Measurements from ENCODE around the gene ADA.

Gene ADA

DNA sequence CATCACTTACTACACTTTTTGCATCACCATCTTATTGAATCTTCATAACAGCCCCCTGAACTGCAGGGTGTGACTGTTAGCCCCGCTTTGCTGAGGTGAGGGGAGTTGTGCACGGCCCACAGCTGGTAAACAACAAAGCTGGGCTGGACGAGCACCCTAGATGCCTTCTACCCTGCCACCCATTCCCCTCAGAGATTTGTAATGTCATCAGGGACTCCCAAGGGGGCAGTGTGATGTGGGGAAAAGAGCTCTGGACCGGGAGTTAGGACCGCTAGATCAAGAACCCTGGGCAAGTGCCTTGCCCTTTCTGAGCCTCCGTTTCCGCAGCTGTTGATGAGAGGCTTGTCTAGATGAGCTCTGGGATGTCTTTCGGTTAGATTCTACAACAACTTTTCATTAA, 48.2 kb downstream of the ADA start:
- Histone ChIP-seq H3K27ac (ENCODE audit: low read depth, low read length) (no peak overlapping the region), H4K20me1 (ENCODE audit: control insufficient read depth, insufficient read depth, low read depth, low read length) (no peaks in the 10 kb centered on the region), H3K4me3 (ENCODE audit: low read length) (no peak overlapping the region), H3K9me2 (replicated peaks; ENCODE audit: control insufficient read depth, low read length) (no peaks in the 10 kb centered on the region), H3K9me3 (ENCODE audit: control insufficient read depth, insufficient read depth, low read length) (no peaks in the 10 kb centered on the region), H3K27me3 (ENCODE audit: control insufficient read depth, low read length) (no peaks in the 10 kb centered on the region), H3F3A (ENCODE audit: control insufficient read depth, insufficient read depth) (peaks cover 8% of the 10 kb centered on the region), H3K79me2 (ENCODE audit: control insufficient read depth, low read length) (peaks cover 34% of the 10 kb centered on the region), H3K36me3 (ENCODE audit: control insufficient read depth, low read length) (peaks cover 24% of the 10 kb centered on the region), H3K4me1 (ENCODE audit: control insufficient read depth, low read length) (peaks cover 31% of the 10 kb centered on the region), H3K4me2 (ENCODE audit: low read length) (no peak overlapping the region)
- TF ChIP-seq, protein P1, sequence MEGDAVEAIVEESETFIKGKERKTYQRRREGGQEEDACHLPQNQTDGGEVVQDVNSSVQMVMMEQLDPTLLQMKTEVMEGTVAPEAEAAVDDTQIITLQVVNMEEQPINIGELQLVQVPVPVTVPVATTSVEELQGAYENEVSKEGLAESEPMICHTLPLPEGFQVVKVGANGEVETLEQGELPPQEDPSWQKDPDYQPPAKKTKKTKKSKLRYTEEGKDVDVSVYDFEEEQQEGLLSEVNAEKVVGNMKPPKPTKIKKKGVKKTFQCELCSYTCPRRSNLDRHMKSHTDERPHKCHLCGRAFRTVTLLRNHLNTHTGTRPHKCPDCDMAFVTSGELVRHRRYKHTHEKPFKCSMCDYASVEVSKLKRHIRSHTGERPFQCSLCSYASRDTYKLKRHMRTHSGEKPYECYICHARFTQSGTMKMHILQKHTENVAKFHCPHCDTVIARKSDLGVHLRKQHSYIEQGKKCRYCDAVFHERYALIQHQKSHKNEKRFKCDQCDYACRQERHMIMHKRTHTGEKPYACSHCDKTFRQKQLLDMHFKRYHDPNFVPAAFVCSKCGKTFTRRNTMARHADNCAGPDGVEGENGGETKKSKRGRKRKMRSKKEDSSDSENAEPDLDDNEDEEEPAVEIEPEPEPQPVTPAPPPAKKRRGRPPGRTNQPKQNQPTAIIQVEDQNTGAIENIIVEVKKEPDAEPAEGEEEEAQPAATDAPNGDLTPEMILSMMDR (IDR thresholded peaks at IDR 0.05; ENCODE audit: low read depth, low read length, poor library complexity, severe bottlenecking), result peak; percentile 21
- TF ChIP-seq EZH2phosphoT487 (IDR thresholded peaks at IDR 0.05; ENCODE audit: borderline replicate concordance, low read length), result no peak

DNA sequence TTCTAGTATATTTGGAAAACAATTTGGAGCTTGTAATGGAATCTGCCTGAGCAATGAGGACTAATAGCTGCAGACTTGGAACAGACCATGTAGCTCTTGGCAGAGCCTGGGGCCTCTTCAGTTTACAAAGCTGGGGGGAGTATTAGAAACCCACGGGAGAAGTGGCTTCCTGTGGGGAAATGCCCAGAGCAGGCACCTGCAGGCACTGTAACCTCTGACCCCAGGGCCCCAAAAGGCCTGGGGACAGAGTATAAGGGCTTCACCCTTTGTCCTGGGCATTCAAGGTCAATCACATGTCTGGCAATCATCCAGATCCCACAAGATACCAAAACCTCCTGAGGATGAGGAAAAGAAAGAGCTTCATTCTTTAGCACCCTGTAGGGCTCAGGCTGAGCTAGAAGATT, 49.7 kb downstream of the ADA start:
- Histone ChIP-seq H3K4me2 (ENCODE audit: low read length) (no peak overlapping the region), H3K79me2 (ENCODE audit: control insufficient read depth, low read length) (peaks cover 44% of the 10 kb centered on the region), H3K27me3 (ENCODE audit: control insufficient read depth, low read length) (no peaks in the 10 kb centered on the region), H3K9me3 (ENCODE audit: control insufficient read depth, insufficient read depth, low read length) (no peaks in the 10 kb centered on the region), H3K36me3 (ENCODE audit: control insufficient read depth, low read length) (peaks cover 34% of the 10 kb centered on the region), H4K20me1 (ENCODE audit: control insufficient read depth, insufficient read depth, low read depth, low read length) (no peaks in the 10 kb centered on the region), H3K27ac (ENCODE audit: low read depth, low read length) (no peak overlapping the region), H3K9me2 (replicated peaks; ENCODE audit: control insufficient read depth, low read length) (no peaks in the 10 kb centered on the region), H3K4me1 (ENCODE audit: control insufficient read depth, low read length) (peaks cover 42% of the 10 kb centered on the region), H3K4me3 (ENCODE audit: low read length) (no peak overlapping the region), H3F3A (ENCODE audit: control insufficient read depth, insufficient read depth) (peaks cover 5% of the 10 kb centered on the region; the same call in 1 of the 2 replicates)
- TF ChIP-seq, protein P1 (IDR thresholded peaks at IDR 0.05; ENCODE audit: low read depth, low read length, poor library complexity, severe bottlenecking), result no peak
- TF ChIP-seq EZH2phosphoT487 (IDR thresholded peaks at IDR 0.05; ENCODE audit: borderline replicate concordance, low read length), result no peak

DNA sequence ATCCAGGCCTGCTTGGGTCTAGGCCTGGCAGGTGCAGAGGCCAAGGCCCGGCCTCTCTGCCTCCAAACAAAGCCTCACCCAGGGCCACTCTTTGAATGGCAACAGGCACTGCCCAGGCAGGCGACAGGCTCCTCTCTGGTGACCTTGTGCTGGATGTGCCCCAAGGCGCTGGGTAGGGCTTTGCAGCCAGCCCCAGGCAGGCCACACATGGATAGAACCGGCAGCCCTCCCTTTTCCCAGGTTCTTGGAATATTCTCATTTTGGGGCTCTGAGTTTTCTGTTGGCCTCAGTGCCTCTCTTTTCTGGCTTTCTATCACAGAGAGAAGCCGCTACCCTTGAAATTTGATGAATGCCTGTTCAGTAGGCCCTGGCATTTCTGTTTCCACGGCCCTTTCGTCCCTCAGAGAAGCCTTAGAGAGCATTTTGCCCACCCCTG, 50.2 kb downstream of the ADA start:
- Histone ChIP-seq H3K4me2 (ENCODE audit: low read length) (no peak overlapping the region), H3K27ac (ENCODE audit: low read depth, low read length) (no peak overlapping the region), H3K27me3 (ENCODE audit: control insufficient read depth, low read length) (no peaks in the 10 kb centered on the region), H3K4me1 (ENCODE audit: control insufficient read depth, low read length) (peaks cover 46% of the 10 kb centered on the region), H4K20me1 (ENCODE audit: control insufficient read depth, insufficient read depth, low read depth, low read length) (no peaks in the 10 kb centered on the region), H3K36me3 (ENCODE audit: control insufficient read depth, low read length) (peaks cover 34% of the 10 kb centered on the region), H3K9me2 (replicated peaks; ENCODE audit: control insufficient read depth, low read length) (no peaks in the 10 kb centered on the region), H3K9me3 (ENCODE audit: control insufficient read depth, insufficient read depth, low read length) (no peaks in the 10 kb centered on the region), H3F3A (ENCODE audit: control insufficient read depth, insufficient read depth) (peaks cover 5% of the 10 kb centered on the region; the same call in 1 of the 2 replicates), H3K4me3 (ENCODE audit: low read length) (no peak overlapping the region), H3K79me2 (ENCODE audit: control insufficient read depth, low read length) (peaks cover 46% of the 10 kb centered on the region)
- no peak for TF ChIP-seq EZH2phosphoT487 (IDR thresholded peaks at IDR 0.05; ENCODE audit: borderline replicate concordance, low read length)
- TF ChIP-seq, protein P1 (IDR thresholded peaks at IDR 0.05; ENCODE audit: low read depth, low read length, poor library complexity, severe bottlenecking), result no peak

Data from DOHH2 (cell line).